SU-DHL-6 (cell line): Measurements from ENCODE around the gene DBF4B.

Experiments used
- H2AFZ ChIP-seq: fragments of 200-600 bp; sonication (generic); 2 replicates; pipeline ENCODE4 v1.6.1; 2014; ENCODE audit warnings: low read depth, mild to moderate bottlenecking, moderate library complexity, mixed read lengths, antibody characterized with exemption, low read length; ENCODE audit not compliant: severe bottlenecking
- H3F3A ChIP-seq: fragments of 200-600 bp; shearing (Covaris generic); 2 replicates; pipeline ENCODE4 v1.6.0; 2016; ENCODE audit warnings: antibody characterized with exemption, mild to moderate bottlenecking; ENCODE audit not compliant: insufficient read depth
- H3K27ac ChIP-seq: fragments of 200-600 bp; sonication (generic); 2 replicates; pipeline ENCODE4 v1.5.1; 2016; ENCODE audit warnings: low read depth, mild to moderate bottlenecking, low read length, moderate library complexity, mixed read lengths
- H3K27me3 ChIP-seq: fragments of 200-600 bp; sonication (generic), shearing (Covaris generic); 2 replicates; pipeline ENCODE4 v1.6.0; 2014; ENCODE audit warnings: mild to moderate bottlenecking, low read length
- H3K36me3 ChIP-seq: fragments of 200-600 bp; sonication (generic); 2 replicates; pipeline ENCODE4 v1.6.1; 2014; ENCODE audit warnings: mild to moderate bottlenecking, low read length, mixed read lengths
- H3K4me2 ChIP-seq: fragments of 300-600, 200-600 bp; shearing (Covaris generic), sonication (generic); 2 replicates; pipeline ENCODE4 v1.6.0; 2014; ENCODE audit warnings: low read length, low read depth, mild to moderate bottlenecking; ENCODE audit not compliant: poor library complexity, severe bottlenecking
- H3K4me3 ChIP-seq: fragments of 200-600 bp; sonication (generic); 2 replicates; pipeline ENCODE4 v1.5.1; 2014; ENCODE audit warnings: antibody characterized with exemption, low read length, mild to moderate bottlenecking, mixed read lengths; ENCODE audit not compliant: insufficient read depth, poor library complexity, severe bottlenecking
- H3K79me2 ChIP-seq: fragments of 200-600 bp; sonication (generic); 2 replicates; pipeline ENCODE4 v1.6.1; 2014; ENCODE audit warnings: mild to moderate bottlenecking, low read length, moderate library complexity; ENCODE audit not compliant: insufficient read depth
- H3K9ac ChIP-seq: fragments of 200-600 bp; sonication (generic); 2 replicates; pipeline ENCODE4 v1.7.0; 2014; ENCODE audit warnings: mild to moderate bottlenecking, low read length
- H3K9me2 ChIP-seq: fragments of 200-600 bp; sonication (generic); replicated peaks from 2 replicates; pipeline ENCODE4 v1.6.1; 2014; ENCODE audit warnings: low read length; ENCODE audit not compliant: insufficient read depth
- H3K9me3 ChIP-seq: fragments of 200-600 bp; sonication (generic); 2 replicates; pipeline ENCODE4 v1.6.1; 2014; ENCODE audit warnings: low read length, mixed read lengths; ENCODE audit not compliant: insufficient read depth
- H4K20me1 ChIP-seq: fragments of 200-600 bp; sonication (generic); 2 replicates; pipeline ENCODE4 v1.6.1; 2014; ENCODE audit warnings: low read depth, mild to moderate bottlenecking, antibody characterized with exemption, low read length, moderate library complexity, mixed read lengths
- CTCF ChIP-seq: fragments of 200-600 bp; sonication (generic); IDR thresholded peaks from one replicate; pipeline ENCODE4 v1.5.1; 2017; ENCODE audit warnings: antibody characterized with exemption, mild to moderate bottlenecking, low read length, moderate library complexity; ENCODE audit not compliant: insufficient read depth, poor library complexity, severe bottlenecking
- EZH2phosphoT487 ChIP-seq: fragments of 200-600 bp; sonication (generic), shearing (Covaris generic); conservative IDR thresholded peaks from 2 replicates; pipeline ENCODE4 v1.6.1; 2018; ENCODE audit warnings: mild to moderate bottlenecking, antibody characterized with exemption, low read length, moderate library complexity, mixed read lengths

DBF4B gene

GRCh38 chr17:44773140-44773539 is 64.7 kb downstream of the DBF4B start:
- H3K9me3 ChIP-seq = no peaks in the 10 kb centered on the region
- no peaks in the 10 kb centered on the region for H3K79me2 ChIP-seq
- H3K9ac ChIP-seq = no peak overlapping the region
- no peak overlapping the region for H2AFZ ChIP-seq
- no peaks in the 10 kb centered on the region for H3K9me2 ChIP-seq
- TF ChIP-seq EZH2phosphoT487 = no peak
- TF ChIP-seq CTCF = no peak
- no peaks in the 10 kb centered on the region for H4K20me1 ChIP-seq
- no peak overlapping the region for H3K27ac ChIP-seq
- H3K36me3 ChIP-seq = no peaks in the 10 kb centered on the region
- no peak overlapping the region for H3K4me3 ChIP-seq
- H3K4me2 ChIP-seq = no peak overlapping the region
- no peaks in the 10 kb centered on the region for H3K27me3 ChIP-seq
- H3F3A ChIP-seq = no peaks in the 10 kb centered on the region

- Histone ChIP-seq H3K27me3 (no peaks in the 10 kb centered on the region), H3K36me3 (no peaks in the 10 kb centered on the region), H2AFZ (peak overlapping the region; percentile 93), H3K27ac (no peak overlapping the region), H3K4me2 (peak overlapping the region; percentile 80), H3K9me2 (no peaks in the 10 kb centered on the region), H3K9me3 (no peaks in the 10 kb centered on the region), H3K9ac (peak overlapping the region; percentile 50), H4K20me1 (no peaks in the 10 kb centered on the region), H3K79me2 (no peaks in the 10 kb centered on the region), H3K4me3 (peak overlapping the region; percentile 58), H3F3A (no peaks in the 10 kb centered on the region)
- no peak for TF ChIP-seq EZH2phosphoT487
- TF ChIP-seq CTCF = peak; percentile 95
Observed at GRCh38 chr17:44774271-44775135, 66.0 kb downstream of the DBF4B start.

GRCh38 chr17:44775136-44775837 is 66.8 kb downstream of the DBF4B start:
- H3K9me2 ChIP-seq = no peaks in the 10 kb centered on the region
- no peak overlapping the region for H3K27ac ChIP-seq
- H3K9me3 ChIP-seq = no peaks in the 10 kb centered on the region
- H3K4me3 ChIP-seq = peak overlapping the region; percentile 58
- H2AFZ ChIP-seq = peak overlapping the region; percentile 93
- H3F3A ChIP-seq = no peaks in the 10 kb centered on the region
- H3K9ac ChIP-seq = peak overlapping the region; percentile 50
- no peaks in the 10 kb centered on the region for H3K27me3 ChIP-seq
- TF ChIP-seq EZH2phosphoT487 (no peak), CTCF (no peak)
- no peaks in the 10 kb centered on the region for H4K20me1 ChIP-seq
- H3K36me3 ChIP-seq = no peaks in the 10 kb centered on the region
- peak overlapping the region; percentile 80 for H3K4me2 ChIP-seq
- no peaks in the 10 kb centered on the region for H3K79me2 ChIP-seq
